ENCODE data around the gene PFN3.
"Not testable (repeated sequence)": the region's sequence is repeated elsewhere in the genome, so short reads cannot be mapped to it uniquely, and the experiment has no call there.

Gene PFN3

DNA sequence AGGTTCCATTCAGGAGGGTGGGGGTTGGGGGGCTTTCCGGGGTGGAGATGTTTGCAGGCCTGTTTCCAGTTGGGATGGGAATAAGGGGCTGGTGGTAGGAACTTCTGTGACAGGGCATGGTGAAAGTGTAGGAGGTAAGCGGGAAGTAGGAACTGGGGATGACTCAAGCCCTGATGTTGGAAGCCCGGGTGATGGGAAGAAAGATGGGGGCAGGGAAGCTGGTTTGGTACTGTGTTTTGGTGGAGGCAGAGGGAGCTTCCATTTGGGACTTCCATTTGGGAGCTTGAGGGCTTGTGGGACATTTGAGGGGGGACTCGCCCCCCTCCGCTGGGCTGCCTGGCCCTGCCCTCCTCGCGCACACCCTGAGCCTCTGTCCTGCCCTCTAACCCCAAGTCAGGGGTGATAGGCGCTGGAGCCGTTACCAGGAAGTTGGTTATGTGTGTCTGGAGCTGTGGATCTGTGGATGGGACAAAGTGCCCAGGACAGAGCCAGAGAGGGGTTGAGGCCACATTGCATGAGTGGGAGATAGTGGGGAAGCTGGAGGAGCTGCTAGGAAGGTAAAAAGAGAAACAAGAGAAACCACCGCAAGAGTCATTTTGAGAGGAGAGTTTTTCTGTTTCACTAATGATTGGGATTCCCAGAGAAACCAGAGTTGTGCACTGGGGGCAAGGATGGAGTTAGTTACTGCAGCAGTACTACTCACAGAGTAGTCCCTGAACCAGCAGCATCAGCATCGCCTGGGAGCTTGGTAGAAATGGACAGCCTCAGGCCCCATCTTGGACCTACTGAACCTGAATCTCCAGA is 36.1 kb downstream of the PFN3 start:
- peak; percentile 91 for FAIRE-seq
- no peak for DNase-seq (ENCODE audit: extremely low spot score, insufficient read length, low read depth)

- FAIRE-seq (no peak), DNase-seq (ENCODE audit: extremely low spot score, insufficient read length, low read depth) (no peak)
Measured at GRCh38 chr5:177363565-177363964, 36.9 kb downstream of the PFN3 start.

DNA sequence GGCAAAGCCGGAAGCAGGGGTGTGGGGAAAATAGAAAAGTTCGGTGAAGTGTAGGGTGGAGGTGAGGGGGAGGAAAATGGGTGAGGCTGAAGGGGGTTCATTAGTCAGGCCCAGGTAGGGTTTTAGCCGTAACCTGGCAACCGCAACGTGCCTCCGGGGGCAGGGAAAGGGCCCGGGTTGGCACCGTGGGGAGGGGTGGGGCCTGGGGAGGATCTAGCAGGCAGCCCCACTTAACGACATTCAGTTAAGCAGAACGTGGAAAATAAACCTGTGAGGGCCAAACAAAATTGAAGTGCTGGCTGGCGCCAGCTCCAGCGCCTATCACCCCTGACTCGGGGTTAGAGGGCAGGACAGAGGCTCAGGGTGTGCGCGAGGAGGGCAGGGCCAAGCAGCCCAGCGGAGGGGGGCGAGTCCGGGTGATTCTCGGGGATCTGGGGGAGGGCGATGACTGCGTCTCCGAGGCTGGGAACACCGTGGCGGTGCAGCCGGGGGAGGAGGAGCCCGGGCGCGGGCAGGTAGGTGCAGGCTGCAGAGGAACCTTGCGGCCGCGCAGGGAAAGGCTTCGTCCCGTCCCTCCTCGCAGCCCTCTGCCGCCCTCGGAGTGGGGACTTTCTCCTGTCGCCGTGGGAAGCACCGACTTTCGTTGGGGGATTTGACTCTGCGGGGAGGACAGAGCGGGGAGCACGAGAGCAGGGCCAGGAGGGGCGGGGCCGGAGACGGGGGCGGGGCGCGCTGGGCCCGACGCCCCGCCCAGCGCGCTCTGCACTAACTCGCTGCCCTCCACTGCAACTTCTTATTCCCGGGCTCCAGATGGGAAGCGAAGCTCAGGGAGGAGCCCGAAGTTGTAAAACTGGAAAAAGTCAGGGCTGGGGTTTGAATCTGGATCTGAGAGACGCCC is 37.6 kb downstream of the PFN3 start:
- DNase-seq (ENCODE audit: extremely low spot score, insufficient read length, low read depth), result peak; percentile 57
- peak; percentile 86 for FAIRE-seq

GRCh38 chr5:177362292-177362609 is 38.2 kb downstream of the PFN3 start:
- peak; percentile 35 for FAIRE-seq

DNA sequence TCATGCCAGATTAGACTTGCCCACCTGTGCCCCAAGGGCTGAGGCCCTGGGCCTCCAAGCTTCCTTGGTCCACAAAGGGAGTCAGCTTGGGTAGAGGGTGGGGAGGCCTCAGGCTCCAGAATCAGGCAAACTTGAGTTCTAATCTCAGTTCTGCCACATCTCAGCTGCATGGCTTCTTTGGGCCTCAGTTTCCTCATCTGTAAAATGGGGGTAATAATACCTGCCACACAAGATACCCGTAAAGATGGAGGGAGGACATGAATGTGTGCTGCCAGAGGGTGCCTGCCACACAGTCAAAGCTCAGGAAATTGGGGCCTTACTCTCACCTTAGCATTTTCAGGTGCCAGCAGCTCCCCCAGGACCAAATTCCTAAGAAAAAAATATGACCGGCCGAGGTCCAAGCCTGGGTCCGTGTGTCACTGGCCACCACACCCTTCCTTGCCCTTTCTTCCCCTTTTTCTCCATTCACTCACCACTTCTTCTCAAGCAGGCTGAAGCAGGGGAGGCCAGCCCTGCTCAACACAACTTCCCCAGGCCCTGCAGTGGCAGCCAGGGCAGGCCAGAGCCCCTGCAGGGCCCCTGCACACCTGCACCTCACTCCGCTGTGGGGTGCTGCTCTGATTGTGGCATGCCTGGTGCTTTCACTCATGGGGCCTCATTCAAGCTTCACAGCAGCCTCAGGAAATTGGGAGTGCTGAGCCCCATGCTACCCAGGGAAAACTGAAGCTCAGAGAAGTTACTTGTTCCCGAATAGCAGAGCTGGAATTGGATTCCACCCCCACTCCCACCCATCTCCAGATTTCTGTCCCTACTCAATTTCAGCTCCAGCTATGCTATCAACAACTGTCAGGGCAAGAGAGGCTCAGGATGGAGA is 38.8 kb downstream of the PFN3 start:
- FAIRE-seq, result peak; percentile 76
- DNase-seq (ENCODE audit: extremely low spot score, insufficient read length, low read depth), result no peak

More at GRCh38 chr5:177362292-177362609, 38.2 kb downstream of the PFN3 start:
- DNase-seq (ENCODE audit: extremely low spot score, insufficient read length, low read depth), result no peak

DNA sequence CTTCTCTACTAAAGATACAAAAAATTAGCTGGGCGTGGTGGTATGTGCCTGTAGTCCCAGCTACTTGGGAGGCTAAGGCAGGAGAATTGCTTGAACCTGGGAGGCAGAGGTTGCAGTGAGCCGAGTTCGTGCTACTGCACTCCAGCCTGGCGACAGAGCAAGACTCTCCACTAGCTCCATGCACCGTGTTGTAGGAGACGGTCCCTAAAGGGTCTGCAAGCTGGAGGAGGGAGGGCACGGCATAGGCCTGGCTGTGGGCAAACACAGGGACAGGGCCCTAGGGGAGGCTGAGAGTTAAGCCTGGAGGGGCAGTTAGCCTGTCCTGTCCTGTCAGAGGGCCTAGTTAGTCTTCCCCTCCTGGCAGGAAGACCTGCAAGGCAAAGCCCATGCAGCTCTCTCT is 39.7 kb downstream of the PFN3 start:
- not testable (repeated sequence) for FAIRE-seq; DNase-seq (ENCODE audit: extremely low spot score, insufficient read length, low read depth)

DNA sequence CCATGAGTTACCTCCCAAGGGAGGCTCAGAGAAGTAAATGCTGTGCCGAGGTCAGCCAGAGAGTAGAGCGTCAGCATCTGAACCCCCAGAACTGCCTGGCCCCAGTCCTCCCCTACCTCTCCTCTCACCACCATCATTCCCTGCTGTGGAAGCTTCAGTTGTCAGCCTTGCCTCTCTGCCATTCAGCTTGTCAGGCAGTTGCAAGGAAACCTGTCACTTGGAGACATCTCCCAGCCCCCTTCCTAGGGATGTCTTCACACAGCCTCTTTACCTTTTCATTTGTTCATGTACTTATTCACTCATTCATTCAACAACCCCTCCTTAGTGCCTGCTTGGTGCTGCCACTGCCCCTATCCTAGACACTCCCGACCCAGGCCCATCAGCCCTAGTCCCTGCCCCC is 40.6 kb downstream of the PFN3 start:
- DNase-seq (ENCODE audit: extremely low spot score, insufficient read length, low read depth) (no peak), FAIRE-seq (no peak)

DNA sequence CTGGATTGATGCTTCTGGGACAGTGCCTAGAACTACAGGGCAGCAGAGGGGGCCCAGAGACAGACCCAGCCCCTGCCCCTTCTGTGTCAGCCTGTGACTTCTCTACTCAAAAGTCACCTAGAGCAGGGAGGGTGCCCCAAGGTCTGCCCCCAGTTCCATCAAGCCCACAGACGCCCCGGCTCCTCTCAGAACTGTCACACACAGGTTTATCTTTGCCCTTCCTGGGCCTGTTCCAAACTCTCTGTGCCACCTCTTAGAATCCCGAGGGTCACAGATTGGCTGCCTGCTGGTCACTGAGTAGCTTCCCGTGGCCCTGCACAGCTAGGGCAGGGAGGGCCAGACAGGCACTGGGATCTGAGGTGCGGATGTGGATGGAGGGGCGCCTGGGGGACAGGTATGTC is 41.0 kb downstream of the PFN3 start:
- no peak for DNase-seq (ENCODE audit: extremely low spot score, insufficient read length, low read depth)
- no peak for FAIRE-seq

DNA sequence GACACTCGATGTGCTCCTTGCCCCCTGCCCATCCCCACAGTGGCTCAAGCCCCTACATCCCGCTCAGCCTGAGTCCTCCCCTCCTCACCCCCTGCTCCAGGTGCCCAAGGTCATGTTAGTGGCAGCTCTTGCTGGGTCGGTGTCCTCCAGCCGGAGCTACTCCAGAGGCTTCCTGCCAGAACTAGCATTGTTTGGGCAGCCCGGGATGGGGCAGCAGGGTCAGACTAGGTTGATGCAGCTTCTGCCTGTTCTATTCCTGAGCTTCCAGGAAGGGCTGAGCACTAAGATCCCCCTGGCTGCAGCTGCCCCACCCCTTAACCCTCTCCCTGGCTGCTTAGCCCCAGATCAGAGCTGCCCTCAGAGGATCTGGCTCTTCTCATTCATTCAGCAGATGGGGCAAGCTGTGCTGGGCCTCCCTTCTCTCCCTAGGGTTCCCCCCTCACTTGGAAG is 42.1 kb downstream of the PFN3 start:
- no peak for DNase-seq (ENCODE audit: extremely low spot score, insufficient read length, low read depth)
- no peak for FAIRE-seq

- DNase-seq (ENCODE audit: extremely low spot score, insufficient read length, low read depth), result peak; percentile 76
- FAIRE-seq, result peak; percentile 99
Measured at GRCh38 chr5:177357459-177358351, 42.8 kb downstream of the PFN3 start, which contains the start of gene RGS14. TSS of gene RGS14 (plus strand) at chr5:177357924. CDS start at chr5:177358025, 101 bp downstream.

DNA sequence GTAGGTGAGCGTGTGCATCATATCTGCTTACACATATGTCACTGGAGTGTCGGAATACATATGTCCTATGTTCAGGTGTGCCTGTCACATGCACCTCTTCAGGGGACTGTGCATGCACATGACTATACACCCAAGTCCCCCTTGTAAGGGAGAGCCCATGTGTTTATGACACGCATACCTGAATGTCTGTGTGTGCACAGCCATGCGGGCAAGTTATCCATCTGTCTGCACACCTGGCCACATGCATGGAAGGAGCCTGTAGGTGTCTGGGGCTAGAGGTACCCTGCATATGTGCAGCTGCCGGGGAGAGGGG is 43.4 kb downstream of the PFN3 start:
- no peak for FAIRE-seq

DNA sequence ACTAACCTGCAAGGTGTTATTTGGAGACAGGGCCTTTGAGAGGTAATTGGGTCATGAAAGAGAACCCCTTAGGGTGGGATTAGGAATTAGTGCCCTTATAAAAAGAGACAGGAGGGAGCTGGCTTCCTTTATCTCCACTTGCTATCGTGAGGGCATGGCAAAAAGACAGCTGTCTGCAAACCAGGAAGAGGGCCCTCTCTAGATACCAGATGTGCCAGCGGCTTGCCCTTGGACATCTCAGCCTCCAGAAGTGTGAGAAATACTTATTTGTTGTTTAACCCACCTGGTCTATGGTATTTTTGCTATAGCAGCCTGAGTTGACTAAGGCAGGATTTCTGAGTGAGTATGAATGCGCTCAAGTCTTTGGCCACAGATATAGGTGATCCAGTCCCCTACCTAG is 43.7 kb downstream of the PFN3 start:
- no peak for DNase-seq (ENCODE audit: extremely low spot score, insufficient read length, low read depth)
- no peak for FAIRE-seq

More for the DNA sequence above, 43.4 kb downstream of the PFN3 start:
- no peak for DNase-seq (ENCODE audit: extremely low spot score, insufficient read length, low read depth)

GRCh38 chr5:177355868-177356168 is 44.6 kb downstream of the PFN3 start:
- no peak for FAIRE-seq

GRCh38 chr5:177355162-177355867 is 45.1 kb downstream of the PFN3 start:
- FAIRE-seq (no peak), DNase-seq (ENCODE audit: extremely low spot score, insufficient read length, low read depth) (no peak)

More at GRCh38 chr5:177355868-177356168, 44.6 kb downstream of the PFN3 start:
- DNase-seq (ENCODE audit: extremely low spot score, insufficient read length, low read depth), result no peak

- FAIRE-seq (no peak), DNase-seq (ENCODE audit: extremely low spot score, insufficient read length, low read depth) (no peak)
Measured at GRCh38 chr5:177354711-177355110, 45.8 kb downstream of the PFN3 start.

DNA sequence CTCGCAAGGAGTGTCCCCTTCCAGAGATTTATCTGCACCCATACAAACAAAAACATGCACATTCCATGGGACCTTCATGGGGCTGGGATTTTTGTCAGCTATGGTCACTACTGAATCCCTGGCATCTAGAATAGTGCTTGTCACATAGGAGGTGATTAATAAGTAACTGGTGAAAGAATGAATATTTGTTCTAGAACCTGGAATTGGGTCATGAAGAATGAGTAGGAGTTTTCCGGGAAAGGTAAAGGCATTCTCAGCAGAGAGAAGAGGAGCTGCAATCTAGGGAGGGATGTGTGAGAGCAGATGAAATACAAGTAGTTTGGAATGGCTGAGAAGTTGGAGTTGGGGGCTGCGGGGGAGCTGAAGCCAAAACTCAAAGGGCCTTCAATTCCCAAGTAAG is 46.2 kb downstream of the PFN3 start:
- FAIRE-seq, result no peak
- no peak for DNase-seq (ENCODE audit: extremely low spot score, insufficient read length, low read depth)

GRCh38 chr5:177353093-177353492 is 47.4 kb downstream of the PFN3 start:
- DNase-seq (ENCODE audit: extremely low spot score, insufficient read length, low read depth), result no peak
- FAIRE-seq, result no peak

GRCh38 chr5:177351392-177352329 is 48.8 kb downstream of the PFN3 start, which contains the start of gene LMAN2:
TSS of gene LMAN2 (minus strand) at chr5:177351668. CDS start at chr5:177351647, 21 bp downstream.
- DNase-seq (ENCODE audit: extremely low spot score, insufficient read length, low read depth), result peak; percentile 79

More at GRCh38 chr5:177351392-177352329, 48.8 kb downstream of the PFN3 start, which contains the start of gene LMAN2:
- FAIRE-seq, result peak; percentile 94
